HPDE6-E6E7 (cell line): Measurements from ENCODE around the gene APEX2.
A peak's percentile ranks its signal among the peaks of the same experiment; 100 is the strongest.
"Not testable (repeated sequence)": the region's sequence is repeated elsewhere in the genome, so short reads cannot be mapped to it uniquely, and the experiment has no call there.

Experiments used
- DNase-seq: peaks from one replicate; pipeline ENCODE4 v3.0.0; 2011; ENCODE audit warnings: missing footprints; ENCODE audit errors: extremely low spot score

Gene APEX2

GRCh38 chrX:54999717-55000598 lies at the start of gene APEX2:
TSS of gene APEX2 (plus strand) at chrX:55000363. CDS start at chrX:55000423, 60 bp downstream.
- peak; percentile 66 for DNase-seq

- DNase-seq, result no peak
Observed at GRCh38 chrX:54950730-54951375, 49.3 kb upstream of the APEX2 start.

GRCh38 chrX:54961750-54962149 lies 38.4 kb upstream of the APEX2 start:
- DNase-seq, result no peak

GRCh38 chrX:54964766-54965497 lies 35.2 kb upstream of the APEX2 start:
- DNase-seq, result no peak

- DNase-seq, result no peak
Observed at GRCh38 chrX:54977387-54977786, 22.8 kb upstream of the APEX2 start.

- no peak for DNase-seq
Observed at GRCh38 chrX:54978448-54978847, 21.7 kb upstream of the APEX2 start.

GRCh38 chrX:54979432-54979831 lies 20.7 kb upstream of the APEX2 start:
- no peak for DNase-seq

- DNase-seq, result no peak
Observed at GRCh38 chrX:54980334-54980733, 19.8 kb upstream of the APEX2 start.

- DNase-seq, result not testable (repeated sequence)
Observed at GRCh38 chrX:54983306-54983705, 16.9 kb upstream of the APEX2 start.

- DNase-seq, result no peak
Observed at GRCh38 chrX:54991706-54992105, 8.5 kb upstream of the APEX2 start.

GRCh38 chrX:54992911-54993622 lies 7.1 kb upstream of the APEX2 start:
- DNase-seq, result no peak

GRCh38 chrX:54994099-54994498 lies 6.1 kb upstream of the APEX2 start, which contains the start of gene PFKFB1:
TSS of gene PFKFB1 (minus strand) at chrX:54994188. CDS start at chrX:54994007, 181 bp downstream.
- no peak for DNase-seq

GRCh38 chrX:54994668-54995351 lies 5.4 kb upstream of the APEX2 start:
- no peak for DNase-seq

- DNase-seq, result no peak
Observed at GRCh38 chrX:54995621-54996020, 4.5 kb upstream of the APEX2 start.

GRCh38 chrX:55004231-55004630 lies 4.1 kb downstream of the APEX2 start:
- no peak for DNase-seq

- DNase-seq, result no peak
Observed at GRCh38 chrX:55005256-55005655, 5.1 kb downstream of the APEX2 start.

GRCh38 chrX:55006827-55007621 lies 6.9 kb downstream of the APEX2 start:
- DNase-seq, result no peak

- no peak for DNase-seq
Observed at GRCh38 chrX:55007656-55008055, 7.5 kb downstream of the APEX2 start.

- DNase-seq, result no peak
Observed at GRCh38 chrX:55008571-55009358, 8.6 kb downstream of the APEX2 start.
